CD4-positive, alpha-beta T cell treated with Interleukin-6 for 4 hours (primary cell): ENCODE measurements around the gene UFSP2.
A peak's percentile ranks its signal among the peaks of the same experiment; 100 is the strongest.

ENCODE experiments used
- DNase-seq: peaks from one replicate; pipeline ENCODE4 v3.0.0-alpha.2; 2020; ENCODE audit warnings: mixed read lengths

UFSP2 gene

GRCh38 chr4:185424905-185425646 is 688 bp downstream of the UFSP2 start:
- peak; percentile 6 for DNase-seq

DNA sequence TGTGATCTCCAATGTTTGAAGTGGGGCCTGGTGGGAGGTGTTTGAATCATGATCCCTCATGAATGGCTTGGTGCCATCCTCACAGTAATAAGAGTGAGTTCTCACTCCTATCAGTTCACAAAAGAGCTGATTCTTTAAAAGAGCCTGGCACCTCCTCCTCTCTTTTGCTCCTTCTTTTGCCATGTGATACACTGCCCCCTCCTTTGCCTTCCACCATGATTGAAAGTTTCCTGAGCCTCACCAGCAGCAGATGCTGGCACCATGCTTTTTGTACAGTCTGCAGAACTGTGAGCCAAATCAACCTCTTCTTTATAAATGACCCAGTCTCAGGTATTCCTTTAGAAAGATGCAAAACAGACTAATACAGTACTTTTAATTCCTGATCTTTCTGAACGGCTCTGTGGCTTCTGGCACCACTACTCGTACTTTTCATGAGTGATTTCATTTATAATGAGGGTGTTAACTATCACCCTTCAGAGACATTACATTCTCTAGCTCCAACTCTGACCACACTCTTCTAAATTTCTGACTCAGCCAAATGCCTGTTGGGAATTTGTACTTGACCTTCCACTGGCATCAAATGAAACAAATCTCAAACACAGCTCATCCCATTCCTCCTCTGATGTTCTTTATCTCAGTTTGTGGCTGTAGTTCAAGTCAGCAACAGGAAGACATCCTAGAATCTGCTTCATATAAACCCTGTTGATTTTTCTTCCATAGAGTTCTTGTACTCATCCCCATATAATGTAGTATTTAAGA is 4.2 kb downstream of the UFSP2 start:
- DNase-seq, result no peak

- DNase-seq, result no peak
These were observed 8.8 kb downstream of the UFSP2 start for GRCh38 chr4:185416955-185417354.

DNA sequence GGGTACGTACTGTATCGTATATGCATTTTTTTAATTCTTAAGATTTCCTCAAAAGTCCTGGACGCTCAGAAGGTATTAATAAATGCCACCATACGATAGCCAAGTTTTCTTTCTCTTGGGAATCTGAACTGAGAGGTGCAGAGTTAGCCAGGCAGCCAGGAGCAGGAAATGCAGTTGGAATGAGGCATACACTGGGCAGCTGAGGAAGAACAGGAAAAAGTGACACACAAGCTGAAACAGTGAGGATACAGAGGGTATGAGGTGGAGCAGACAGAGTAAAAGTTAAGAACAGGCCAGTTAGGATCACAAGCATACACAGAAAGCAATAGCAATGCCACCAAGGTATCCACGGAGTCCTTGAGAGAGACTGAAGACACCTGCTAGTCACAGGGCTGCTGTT is 13.4 kb downstream of the UFSP2 start:
- no peak for DNase-seq

- DNase-seq, result no peak
These were observed 13.9 kb downstream of the UFSP2 start for GRCh38 chr4:185411849-185412248.

- DNase-seq, result no peak
These were observed 17.3 kb downstream of the UFSP2 start for GRCh38 chr4:185408432-185408831.

GRCh38 chr4:185405296-185405999 is 20.3 kb downstream of the UFSP2 start:
- no peak for DNase-seq

DNA sequence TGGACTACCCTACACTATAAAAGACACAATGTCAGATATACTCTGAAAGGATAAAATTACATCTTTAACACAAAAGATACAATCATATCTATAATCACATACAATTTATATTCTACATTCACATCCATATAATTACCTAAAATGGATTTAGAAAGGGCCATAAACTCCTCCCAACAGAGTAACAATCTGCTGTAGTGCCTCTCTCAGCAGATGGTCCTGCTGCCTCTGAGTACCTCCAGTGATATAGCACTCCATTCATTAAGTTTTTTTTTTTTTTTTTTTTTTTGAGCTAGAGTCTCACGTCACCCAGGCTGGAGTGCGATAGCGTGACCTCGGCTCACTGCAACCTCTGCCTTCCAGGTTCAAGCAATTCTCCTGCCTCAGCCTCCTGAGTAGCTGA is 21.7 kb downstream of the UFSP2 start:
- DNase-seq, result no peak

- DNase-seq, result no peak
These were observed 26.3 kb downstream of the UFSP2 start for GRCh38 chr4:185399466-185399865.

- no peak for DNase-seq
These were observed 27.1 kb downstream of the UFSP2 start for GRCh38 chr4:185398618-185399017.

GRCh38 chr4:185396724-185397385 is 28.9 kb downstream of the UFSP2 start, which contains the start of gene ANKRD37:
TSS of gene ANKRD37 (plus strand) at chr4:185396841. CDS start at chr4:185396924, 83 bp downstream.
- DNase-seq, result no peak

- DNase-seq, result peak; percentile 96
These were observed 29.6 kb downstream of the UFSP2 start for GRCh38 chr4:185395956-185396723.

DNA sequence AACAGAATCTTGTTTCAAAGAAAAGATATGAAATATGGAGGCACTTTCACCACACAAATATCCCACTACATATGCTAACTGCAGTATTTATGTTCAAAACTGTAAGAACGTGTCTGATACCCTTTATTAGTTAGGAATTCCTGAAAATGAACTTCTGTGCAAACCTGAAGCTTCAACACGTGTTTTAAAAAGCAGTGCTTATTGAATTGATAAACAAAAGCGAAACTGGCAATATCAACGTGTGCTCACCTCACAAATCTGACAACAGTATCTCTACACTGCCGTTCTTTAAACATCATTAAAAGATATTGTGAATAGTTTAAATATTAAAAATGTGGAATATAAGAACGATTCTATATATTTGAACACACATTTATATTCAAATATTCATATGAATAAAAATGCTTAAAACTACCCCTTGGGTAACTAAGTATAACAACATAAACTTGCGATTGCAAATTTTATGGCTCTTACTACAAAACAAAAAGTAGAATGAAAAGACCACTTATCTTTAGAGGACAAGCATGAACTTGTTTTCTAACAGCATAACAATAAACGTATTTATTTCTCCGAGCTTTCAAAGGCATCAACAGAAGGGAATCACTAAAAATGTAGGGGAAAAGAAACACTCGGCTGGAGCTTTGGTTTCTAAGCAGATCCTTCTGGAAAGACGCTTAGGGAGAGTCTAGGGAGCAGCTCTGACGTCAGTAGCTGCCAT is 30.4 kb downstream of the UFSP2 start, which contains the start of gene LRP2BP:
Gene LRP2BP (minus strand): TSS at position 687 of the 718 bp plus-strand sequence. CDS start 17,738 bp downstream, outside the sequence.
- no peak for DNase-seq

- DNase-seq, result no peak
These were observed 31.1 kb downstream of the UFSP2 start for GRCh38 chr4:185394568-185395237.

DNA sequence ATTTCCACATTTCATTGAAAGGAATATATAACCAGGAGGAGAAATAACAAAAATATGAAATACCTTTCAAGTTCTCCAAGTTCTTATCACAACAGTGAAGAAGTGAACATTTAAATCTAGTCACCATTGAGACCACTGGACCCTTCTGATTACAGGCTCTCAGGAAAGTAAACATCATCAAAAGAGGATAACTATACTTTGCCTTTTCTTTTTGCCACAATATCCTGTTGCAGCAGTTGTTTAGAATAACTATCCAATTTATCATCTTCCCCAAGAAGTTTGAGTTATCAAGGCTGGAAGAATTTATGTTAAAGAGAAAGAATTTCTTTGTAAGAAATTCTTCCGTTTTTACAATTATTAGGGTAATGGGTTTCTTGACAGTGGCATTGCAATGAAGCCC is 33.6 kb downstream of the UFSP2 start:
- DNase-seq, result no peak

DNA sequence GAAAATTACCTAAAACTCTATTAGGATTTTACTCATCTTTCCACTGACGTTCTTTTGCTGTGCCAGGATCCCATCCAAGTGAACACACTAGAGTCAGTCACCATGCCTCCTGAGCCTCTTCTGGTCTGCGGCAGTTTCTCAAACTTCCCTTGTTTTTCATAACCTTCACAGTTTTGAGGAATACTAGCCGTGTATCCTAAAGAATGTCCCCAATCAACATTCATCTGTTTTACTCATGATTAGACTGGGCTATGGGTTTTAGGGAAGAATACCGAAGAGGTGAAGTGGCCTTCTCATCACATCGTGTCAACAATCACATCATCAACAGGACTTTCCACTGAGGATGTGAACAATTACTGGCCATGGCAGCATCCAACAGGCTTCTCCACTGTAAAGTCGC is 34.8 kb downstream of the UFSP2 start:
- DNase-seq, result no peak

DNA sequence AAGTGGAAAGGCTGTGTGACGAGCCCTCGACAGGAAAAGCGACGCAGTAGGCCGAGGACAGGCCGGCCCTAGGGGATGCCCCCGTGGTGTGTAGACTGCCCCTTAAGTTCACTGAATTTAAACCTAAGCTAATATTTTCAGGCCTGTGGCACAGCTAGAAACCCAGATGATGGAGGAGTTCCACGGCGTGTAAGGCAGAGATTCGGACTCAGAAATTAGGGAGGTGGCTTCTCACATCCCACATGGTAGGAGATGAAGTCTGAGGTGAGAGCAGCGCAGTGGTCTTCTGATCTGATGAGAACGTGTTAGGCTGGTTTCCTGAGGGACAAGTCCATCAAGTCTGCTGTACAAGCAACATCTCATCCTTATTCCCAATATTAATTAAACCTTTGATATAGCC is 37.8 kb downstream of the UFSP2 start:
- no peak for DNase-seq

DNA sequence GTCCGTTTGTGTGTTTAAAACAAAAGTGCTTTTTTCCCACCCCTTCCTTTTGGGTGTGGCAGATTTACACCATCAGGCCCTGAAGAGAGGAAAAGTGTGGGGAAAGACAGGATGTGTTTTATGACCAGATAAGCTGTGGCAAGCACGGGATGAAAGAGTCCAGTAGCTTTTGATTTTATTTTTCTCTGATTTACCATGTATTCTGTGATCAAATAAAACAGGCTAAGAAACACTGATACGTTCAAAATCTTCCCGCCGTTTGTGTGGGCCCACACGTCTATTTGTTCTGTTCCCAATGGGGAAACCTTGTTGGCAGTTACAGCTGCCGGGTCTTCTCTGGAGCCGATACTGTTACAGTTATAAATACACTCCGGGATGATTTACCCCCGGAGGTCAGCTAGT is 40.8 kb downstream of the UFSP2 start:
- DNase-seq, result no peak

DNA sequence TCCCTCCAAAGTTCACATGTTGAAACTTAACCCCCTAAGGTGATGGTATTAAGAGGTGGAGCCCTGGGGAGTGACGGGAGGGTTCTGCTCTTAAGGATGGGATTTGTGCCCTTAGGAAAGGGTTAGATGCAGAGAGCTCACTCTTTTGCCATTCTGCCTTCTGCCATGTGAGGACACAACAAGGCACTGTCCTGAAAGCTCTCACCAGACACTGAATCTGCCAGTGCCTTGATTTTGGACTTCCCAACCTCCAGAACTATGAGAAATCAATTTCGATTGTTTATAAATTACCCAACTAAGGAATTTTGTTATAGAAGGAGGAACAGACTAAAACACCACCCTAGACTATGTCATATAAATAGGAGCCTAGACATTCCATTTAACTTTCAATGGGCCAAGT is 41.7 kb downstream of the UFSP2 start:
- DNase-seq, result no peak

GRCh38 chr4:185383451-185383850 is 42.3 kb downstream of the UFSP2 start:
- DNase-seq, result no peak

GRCh38 chr4:185382754-185383153 is 43.0 kb downstream of the UFSP2 start:
- DNase-seq, result no peak
